HepG2 (cell line): ENCODE data around the gene ANKHD1. TPM values are rescaled to one million over a fixed set of nuclear protein-coding genes. Genes with fewer than 3 reads are reported as not detected.

Source experiments
- AKAP8 ChIP-seq: sonication (generic); formaldehyde crosslinking; IDR thresholded peaks from 2 replicates; pipeline ENCODE4 v1.5.1; 2020; ENCODE audit warnings: mild to moderate bottlenecking, missing genetic modification reagents
- EED ChIP-seq: sonication (generic); formaldehyde crosslinking; IDR thresholded peaks from 2 replicates; pipeline ENCODE4 v1.5.0; 2020; ENCODE audit warnings: mild to moderate bottlenecking, missing genetic modification reagents
- GFI1 ChIP-seq: sonication (generic); formaldehyde crosslinking; IDR thresholded peaks from 2 replicates; pipeline ENCODE4 v1.5.0; 2020; ENCODE audit warnings: missing genetic modification reagents, mild to moderate bottlenecking, borderline replicate concordance
- MLLT10 ChIP-seq: sonication (generic); formaldehyde crosslinking; IDR thresholded peaks from 2 replicates; pipeline ENCODE4 v1.4.0; 2020; ENCODE audit warnings: missing genetic modification reagents
- PAF1 ChIP-seq: IDR thresholded peaks from 2 replicates; pipeline ENCODE4 v1.6.1; 2016; ENCODE audit warnings: missing genetic modification reagents, missing compliant biosample characterization
- PPARG ChIP-seq: conservative IDR thresholded peaks from 2 replicates; pipeline ENCODE4 v1.6.1; 2016; ENCODE audit warnings: missing biosample characterization, missing genetic modification reagents
- SMC3 ChIP-seq: IDR thresholded peaks from 2 replicates; pipeline ENCODE4 v1.6.1; 2011; ENCODE audit warnings: low read length, improper control_type of control experiment
- SRSF9 ChIP-seq: fragments of 200-400 bp; formaldehyde crosslinking; IDR thresholded peaks from 2 replicates; pipeline ENCODE4 v1.6.1; 2018; ENCODE audit warnings: borderline replicate concordance, mild to moderate bottlenecking, low read depth, low read length; ENCODE audit not compliant: insufficient read depth, poor library complexity, severe bottlenecking
- ZMYM3 ChIP-seq: sonication (generic); formaldehyde crosslinking; IDR thresholded peaks from 2 replicates; pipeline ENCODE4 v1.5.1; 2020; ENCODE audit warnings: mild to moderate bottlenecking, missing genetic modification reagents
- ZNF260 ChIP-seq: sonication (generic); formaldehyde crosslinking; IDR thresholded peaks from 2 replicates; pipeline ENCODE4 v1.4.0; 2020; ENCODE audit warnings: missing genetic modification reagents, low read depth, mild to moderate bottlenecking, borderline replicate concordance
- ZNF292 ChIP-seq: sonication (generic); formaldehyde crosslinking; IDR thresholded peaks from 2 replicates; pipeline ENCODE4 v1.8.1; 2022; ENCODE audit warnings: mild to moderate bottlenecking, low read depth, missing genetic modification reagents, borderline replicate concordance
- ZNF564 ChIP-seq: sonication (generic); formaldehyde crosslinking; IDR thresholded peaks from 2 replicates; pipeline ENCODE4 v1.8.1; 2023; ENCODE audit warnings: mild to moderate bottlenecking, missing genetic modification reagents
- ZNF629 ChIP-seq: sonication (generic); formaldehyde crosslinking; conservative IDR thresholded peaks from 2 replicates; pipeline ENCODE4 v1.5.0; 2020; ENCODE audit warnings: missing genetic modification reagents
- ZNF672 ChIP-seq: sonication (generic); formaldehyde crosslinking; IDR thresholded peaks from 2 replicates; pipeline ENCODE4 v1.8.1; 2022; ENCODE audit warnings: missing genetic modification reagents
- polyA plus RNA-seq, 8 experiments: library from polyadenylated mRNA; depleted of rRNA in 3 of 8; stranded (reverse) in 7 of 8; unstranded in 1 of 8; fragments of >200 nt; fragmentation: Illumina TruSeq in 4 of 8; extraction: Trizol in 4 of 8; gene quantifications; 2 replicates each; pipeline versions ENCODE4 v1.2.1 to v1.2.3, GENCODE V29; 2011 to 2016; ENCODE audit warnings: low read depth in 4 of 8, missing spikeins in 1 of 8, mixed read lengths in 1 of 8; ENCODE audit not compliant: insufficient read depth in 1 of 8
- total RNA-seq, 5 experiments: library from RNA; depleted of rRNA; stranded (reverse); fragments of >200 nt; fragmentation: Illumina TruSeq; extraction: Trizol; gene quantifications; 2 replicates each; pipeline ENCODE4 v1.2.3, GENCODE V29; 2016; ENCODE audit warnings: low read depth in 1 of 5
- TF ChIP-seq, protein P1 (sequence below): sonication (generic); formaldehyde crosslinking; IDR thresholded peaks from 2 replicates; pipeline ENCODE4 v1.4.0; 2020; ENCODE audit warnings: mild to moderate bottlenecking, missing genetic modification reagents
- TF ChIP-seq, protein P2 (sequence below): sonication (generic); formaldehyde crosslinking; IDR thresholded peaks from 2 replicates; pipeline ENCODE4 v1.4.0; 2020; ENCODE audit warnings: missing genetic modification reagents
- TF ChIP-seq, protein P3 (sequence below): sonication (generic); formaldehyde crosslinking; IDR thresholded peaks from 2 replicates; pipeline ENCODE4 v1.5.0; 2020; ENCODE audit warnings: mild to moderate bottlenecking, missing genetic modification reagents
- TF ChIP-seq, protein P4 (sequence below): sonication (generic); formaldehyde crosslinking; IDR thresholded peaks from 2 replicates; pipeline ENCODE4 v1.5.1; 2020; ENCODE audit warnings: mild to moderate bottlenecking, moderate library complexity, missing genetic modification reagents
- TF ChIP-seq, protein P5 (sequence below): fragments of 450-650 bp; IDR thresholded peaks from 2 replicates; pipeline ENCODE4 v1.6.1; 2017

Gene ANKHD1
- total and polyA plus RNA-seq, 2 of the 13 experiments (the other 11 are each of a cell fraction or from before 2014, with no cell fraction given) = 69.9 to 82.0 TPM

DNA sequence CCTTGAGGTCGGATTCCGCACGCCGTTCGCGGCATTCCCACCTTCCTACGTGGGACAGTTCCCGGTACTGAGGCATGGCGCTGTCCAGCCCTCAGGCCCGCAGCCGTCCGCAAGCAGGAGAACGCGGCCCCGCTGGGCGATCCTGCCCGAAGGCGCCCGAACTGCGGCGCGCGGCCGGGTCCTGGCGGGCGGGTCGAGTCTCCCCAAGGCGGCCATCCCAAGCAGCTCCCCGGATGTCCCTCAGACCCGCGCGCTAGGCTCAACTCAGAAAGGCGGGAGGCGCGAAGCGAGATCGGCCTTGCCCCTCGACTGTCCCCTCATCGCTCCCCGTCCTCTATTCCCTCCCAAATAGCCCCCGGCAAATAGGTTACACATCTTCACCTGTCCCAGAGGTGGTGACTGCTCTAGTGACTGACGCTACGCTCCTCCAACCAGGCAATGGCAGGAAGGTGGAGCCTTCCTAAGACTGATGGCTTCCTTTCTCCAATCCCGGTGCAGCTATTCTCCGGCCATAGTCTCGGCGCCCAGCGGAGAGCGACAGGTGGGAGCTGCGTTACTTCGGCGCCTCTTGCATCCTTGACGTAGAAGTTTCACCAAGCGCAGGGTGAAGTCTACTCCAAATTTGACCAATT lies 787 bp upstream of the ANKHD1 start (continued):
- TF ChIP-seq PAF1 (CRISPR knock-in tag) (no peak), ZNF629 (CRISPR knock-in tag) (0 out of 2 replicates have a peak, but pooled peaks have one; percentile 38), AKAP8 (CRISPR knock-in tag) (peak; percentile 85; the same call in 1 of the 2 replicates), ZNF672 (CRISPR knock-in tag) (no peak), ZMYM3 (CRISPR knock-in tag) (peak; percentile 73; the same call in 1 of the 2 replicates), PPARG (CRISPR knock-in tag) (peak; percentile 23; the same call in 1 of the 2 replicates), EED (CRISPR knock-in tag) (no peak), SMC3 (no peak), ZNF564 (CRISPR knock-in tag) (peak; percentile 77), ZNF260 (CRISPR knock-in tag) (no peak), ZNF292 (CRISPR knock-in tag) (no peak), GFI1 (CRISPR knock-in tag) (no peak; the same call in none of the 2 replicates), MLLT10 (CRISPR knock-in tag) (no peak), SRSF9 (no peak)
- TF ChIP-seq, protein P1, sequence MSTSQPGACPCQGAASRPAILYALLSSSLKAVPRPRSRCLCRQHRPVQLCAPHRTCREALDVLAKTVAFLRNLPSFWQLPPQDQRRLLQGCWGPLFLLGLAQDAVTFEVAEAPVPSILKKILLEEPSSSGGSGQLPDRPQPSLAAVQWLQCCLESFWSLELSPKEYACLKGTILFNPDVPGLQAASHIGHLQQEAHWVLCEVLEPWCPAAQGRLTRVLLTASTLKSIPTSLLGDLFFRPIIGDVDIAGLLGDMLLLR (CRISPR knock-in tag) = peak; percentile 76; the same call in 1 of the 2 replicates
- TF ChIP-seq, protein P2, sequence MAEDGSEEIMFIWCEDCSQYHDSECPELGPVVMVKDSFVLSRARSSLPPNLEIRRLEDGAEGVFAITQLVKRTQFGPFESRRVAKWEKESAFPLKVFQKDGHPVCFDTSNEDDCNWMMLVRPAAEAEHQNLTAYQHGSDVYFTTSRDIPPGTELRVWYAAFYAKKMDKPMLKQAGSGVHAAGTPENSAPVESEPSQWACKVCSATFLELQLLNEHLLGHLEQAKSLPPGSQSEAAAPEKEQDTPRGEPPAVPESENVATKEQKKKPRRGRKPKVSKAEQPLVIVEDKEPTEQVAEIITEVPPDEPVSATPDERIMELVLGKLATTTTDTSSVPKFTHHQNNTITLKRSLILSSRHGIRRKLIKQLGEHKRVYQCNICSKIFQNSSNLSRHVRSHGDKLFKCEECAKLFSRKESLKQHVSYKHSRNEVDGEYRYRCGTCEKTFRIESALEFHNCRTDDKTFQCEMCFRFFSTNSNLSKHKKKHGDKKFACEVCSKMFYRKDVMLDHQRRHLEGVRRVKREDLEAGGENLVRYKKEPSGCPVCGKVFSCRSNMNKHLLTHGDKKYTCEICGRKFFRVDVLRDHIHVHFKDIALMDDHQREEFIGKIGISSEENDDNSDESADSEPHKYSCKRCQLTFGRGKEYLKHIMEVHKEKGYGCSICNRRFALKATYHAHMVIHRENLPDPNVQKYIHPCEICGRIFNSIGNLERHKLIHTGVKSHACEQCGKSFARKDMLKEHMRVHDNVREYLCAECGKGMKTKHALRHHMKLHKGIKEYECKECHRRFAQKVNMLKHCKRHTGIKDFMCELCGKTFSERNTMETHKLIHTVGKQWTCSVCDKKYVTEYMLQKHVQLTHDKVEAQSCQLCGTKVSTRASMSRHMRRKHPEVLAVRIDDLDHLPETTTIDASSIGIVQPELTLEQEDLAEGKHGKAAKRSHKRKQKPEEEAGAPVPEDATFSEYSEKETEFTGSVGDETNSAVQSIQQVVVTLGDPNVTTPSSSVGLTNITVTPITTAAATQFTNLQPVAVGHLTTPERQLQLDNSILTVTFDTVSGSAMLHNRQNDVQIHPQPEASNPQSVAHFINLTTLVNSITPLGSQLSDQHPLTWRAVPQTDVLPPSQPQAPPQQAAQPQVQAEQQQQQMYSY (CRISPR knock-in tag) = peak; percentile 82
- TF ChIP-seq, protein P3, sequence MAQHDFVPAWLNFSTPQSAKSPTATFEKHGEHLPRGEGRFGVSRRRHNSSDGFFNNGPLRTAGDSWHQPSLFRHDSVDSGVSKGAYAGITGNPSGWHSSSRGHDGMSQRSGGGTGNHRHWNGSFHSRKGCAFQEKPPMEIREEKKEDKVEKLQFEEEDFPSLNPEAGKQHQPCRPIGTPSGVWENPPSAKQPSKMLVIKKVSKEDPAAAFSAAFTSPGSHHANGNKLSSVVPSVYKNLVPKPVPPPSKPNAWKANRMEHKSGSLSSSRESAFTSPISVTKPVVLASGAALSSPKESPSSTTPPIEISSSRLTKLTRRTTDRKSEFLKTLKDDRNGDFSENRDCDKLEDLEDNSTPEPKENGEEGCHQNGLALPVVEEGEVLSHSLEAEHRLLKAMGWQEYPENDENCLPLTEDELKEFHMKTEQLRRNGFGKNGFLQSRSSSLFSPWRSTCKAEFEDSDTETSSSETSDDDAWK (CRISPR knock-in tag) = no peak
- TF ChIP-seq, protein P4, sequence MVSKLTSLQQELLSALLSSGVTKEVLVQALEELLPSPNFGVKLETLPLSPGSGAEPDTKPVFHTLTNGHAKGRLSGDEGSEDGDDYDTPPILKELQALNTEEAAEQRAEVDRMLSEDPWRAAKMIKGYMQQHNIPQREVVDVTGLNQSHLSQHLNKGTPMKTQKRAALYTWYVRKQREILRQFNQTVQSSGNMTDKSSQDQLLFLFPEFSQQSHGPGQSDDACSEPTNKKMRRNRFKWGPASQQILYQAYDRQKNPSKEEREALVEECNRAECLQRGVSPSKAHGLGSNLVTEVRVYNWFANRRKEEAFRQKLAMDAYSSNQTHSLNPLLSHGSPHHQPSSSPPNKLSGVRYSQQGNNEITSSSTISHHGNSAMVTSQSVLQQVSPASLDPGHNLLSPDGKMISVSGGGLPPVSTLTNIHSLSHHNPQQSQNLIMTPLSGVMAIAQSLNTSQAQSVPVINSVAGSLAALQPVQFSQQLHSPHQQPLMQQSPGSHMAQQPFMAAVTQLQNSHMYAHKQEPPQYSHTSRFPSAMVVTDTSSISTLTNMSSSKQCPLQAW (CRISPR knock-in tag) = peak; percentile 13; the same call in 1 of the 2 replicates
- TF ChIP-seq, protein P5, sequence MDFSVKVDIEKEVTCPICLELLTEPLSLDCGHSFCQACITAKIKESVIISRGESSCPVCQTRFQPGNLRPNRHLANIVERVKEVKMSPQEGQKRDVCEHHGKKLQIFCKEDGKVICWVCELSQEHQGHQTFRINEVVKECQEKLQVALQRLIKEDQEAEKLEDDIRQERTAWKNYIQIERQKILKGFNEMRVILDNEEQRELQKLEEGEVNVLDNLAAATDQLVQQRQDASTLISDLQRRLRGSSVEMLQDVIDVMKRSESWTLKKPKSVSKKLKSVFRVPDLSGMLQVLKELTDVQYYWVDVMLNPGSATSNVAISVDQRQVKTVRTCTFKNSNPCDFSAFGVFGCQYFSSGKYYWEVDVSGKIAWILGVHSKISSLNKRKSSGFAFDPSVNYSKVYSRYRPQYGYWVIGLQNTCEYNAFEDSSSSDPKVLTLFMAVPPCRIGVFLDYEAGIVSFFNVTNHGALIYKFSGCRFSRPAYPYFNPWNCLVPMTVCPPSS = no peak
